ENCODE measurements around the gene TMA7.

DNA sequence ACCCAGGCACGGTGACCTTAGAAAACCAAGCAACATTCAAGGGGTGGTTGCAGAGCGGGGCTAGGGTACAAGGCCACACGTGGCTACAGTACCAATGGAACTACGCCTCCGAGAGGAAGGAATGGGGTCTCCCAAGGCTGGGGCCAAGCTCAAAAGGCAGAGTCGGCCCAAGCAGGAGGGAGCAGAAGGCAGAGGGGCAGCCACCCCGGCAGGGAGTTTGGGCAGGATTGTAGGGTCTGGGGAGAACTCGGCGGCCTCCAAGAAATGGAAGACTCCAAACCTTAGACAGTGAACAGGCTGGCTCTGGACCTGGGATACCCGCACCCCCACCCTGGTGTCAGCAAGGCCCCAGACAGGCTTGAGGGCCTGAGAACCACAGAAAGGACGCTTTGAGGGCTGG, 35.1 kb downstream of the TMA7 start:
- TF ChIP-seq, protein P1, sequence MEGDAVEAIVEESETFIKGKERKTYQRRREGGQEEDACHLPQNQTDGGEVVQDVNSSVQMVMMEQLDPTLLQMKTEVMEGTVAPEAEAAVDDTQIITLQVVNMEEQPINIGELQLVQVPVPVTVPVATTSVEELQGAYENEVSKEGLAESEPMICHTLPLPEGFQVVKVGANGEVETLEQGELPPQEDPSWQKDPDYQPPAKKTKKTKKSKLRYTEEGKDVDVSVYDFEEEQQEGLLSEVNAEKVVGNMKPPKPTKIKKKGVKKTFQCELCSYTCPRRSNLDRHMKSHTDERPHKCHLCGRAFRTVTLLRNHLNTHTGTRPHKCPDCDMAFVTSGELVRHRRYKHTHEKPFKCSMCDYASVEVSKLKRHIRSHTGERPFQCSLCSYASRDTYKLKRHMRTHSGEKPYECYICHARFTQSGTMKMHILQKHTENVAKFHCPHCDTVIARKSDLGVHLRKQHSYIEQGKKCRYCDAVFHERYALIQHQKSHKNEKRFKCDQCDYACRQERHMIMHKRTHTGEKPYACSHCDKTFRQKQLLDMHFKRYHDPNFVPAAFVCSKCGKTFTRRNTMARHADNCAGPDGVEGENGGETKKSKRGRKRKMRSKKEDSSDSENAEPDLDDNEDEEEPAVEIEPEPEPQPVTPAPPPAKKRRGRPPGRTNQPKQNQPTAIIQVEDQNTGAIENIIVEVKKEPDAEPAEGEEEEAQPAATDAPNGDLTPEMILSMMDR (IDR thresholded peaks at IDR 0.05): no peak
- TF ChIP-seq POLR2A (IDR thresholded peaks at IDR 0.05): no peak

All from heart left ventricle (tissue), 13 donors.